HG03097 (cell line): ENCODE measurements around the gene RIOK1.
"Not testable (repeated sequence)": the region's sequence is repeated elsewhere in the genome, so short reads cannot be mapped to it uniquely, and the experiment has no call there.

ENCODE experiments used
- ATAC-seq: cut with Tn5 transposase; IDR thresholded peaks from one replicate; pipeline ENCODE4 v1.9.1; 2021; ENCODE audit not compliant: unreplicated experiment, low FRiP score

RIOK1 gene

DNA sequence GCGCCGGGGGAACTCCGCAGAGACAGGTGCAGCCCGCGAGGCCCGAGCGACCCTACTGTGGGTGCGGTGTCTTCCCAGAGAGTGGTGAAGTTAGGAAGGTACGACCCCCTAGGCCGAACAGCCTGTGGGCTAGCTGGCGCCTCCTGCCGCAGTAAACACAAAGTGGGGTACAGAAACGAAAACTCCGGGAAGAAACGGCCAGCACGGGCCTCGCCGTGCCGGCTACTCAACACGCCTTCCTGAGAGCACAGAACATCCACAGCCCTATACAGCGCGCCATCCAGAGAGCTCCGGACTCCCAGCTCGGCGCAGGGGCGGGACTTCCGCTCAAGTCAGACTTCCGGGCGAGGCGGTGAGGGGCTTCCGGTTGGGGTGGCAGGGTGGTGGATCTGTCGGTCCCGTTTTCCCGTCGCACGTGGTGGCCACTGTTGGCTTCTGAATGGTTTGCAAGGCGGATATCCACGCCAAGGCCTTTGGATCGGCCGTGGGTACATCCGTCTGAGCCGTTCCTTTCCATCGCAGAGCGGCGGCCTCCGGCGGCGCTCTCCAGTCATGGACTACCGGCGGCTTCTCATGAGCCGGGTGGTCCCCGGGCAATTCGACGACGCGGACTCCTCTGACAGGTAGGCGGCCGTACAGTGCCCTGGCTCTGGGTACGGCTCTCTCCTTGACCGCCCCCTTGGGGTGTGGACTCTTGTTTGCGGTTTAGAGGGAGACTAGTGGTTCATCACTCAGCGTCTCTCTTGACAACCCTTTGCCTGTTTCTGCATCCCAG lies at the start of gene RIOK1, which contains the start of gene CAGE1:
Gene RIOK1, plus strand, starts transcription at position 358 of the 775 bp plus-strand sequence. Its CDS starts 195 bp downstream, at position 553.
Gene CAGE1, minus strand, starts transcription at position 292 of the 775 bp plus-strand sequence. CDS start 2,569 bp downstream, outside the sequence.
- peak; percentile 95 for ATAC-seq

DNA sequence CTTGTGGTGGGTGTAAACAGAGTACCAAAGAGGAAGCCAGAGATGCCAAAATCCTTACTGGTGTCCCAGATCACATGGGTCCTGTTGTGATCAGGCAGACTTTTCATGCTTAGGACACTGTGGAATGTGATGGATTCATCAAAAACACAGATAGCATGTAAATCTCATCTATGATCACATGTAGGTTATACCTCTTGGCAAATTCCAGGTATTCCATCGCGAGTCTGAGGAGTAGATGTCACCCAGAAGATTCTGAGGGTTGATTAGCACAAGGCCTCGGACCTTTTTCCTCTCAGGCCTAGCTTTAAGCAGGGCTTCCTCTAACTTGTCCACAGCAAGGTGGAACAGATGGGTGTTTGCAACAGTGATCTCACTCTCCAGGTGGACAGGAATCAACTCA lies 48.3 kb upstream of the RIOK1 start:
- no peak for ATAC-seq

GRCh38 chr6:7341989-7342742 lies 47.4 kb upstream of the RIOK1 start:
- ATAC-seq, result peak; percentile 73

- no peak for ATAC-seq
These were observed 45.8 kb upstream of the RIOK1 start for GRCh38 chr6:7343546-7344475.

DNA sequence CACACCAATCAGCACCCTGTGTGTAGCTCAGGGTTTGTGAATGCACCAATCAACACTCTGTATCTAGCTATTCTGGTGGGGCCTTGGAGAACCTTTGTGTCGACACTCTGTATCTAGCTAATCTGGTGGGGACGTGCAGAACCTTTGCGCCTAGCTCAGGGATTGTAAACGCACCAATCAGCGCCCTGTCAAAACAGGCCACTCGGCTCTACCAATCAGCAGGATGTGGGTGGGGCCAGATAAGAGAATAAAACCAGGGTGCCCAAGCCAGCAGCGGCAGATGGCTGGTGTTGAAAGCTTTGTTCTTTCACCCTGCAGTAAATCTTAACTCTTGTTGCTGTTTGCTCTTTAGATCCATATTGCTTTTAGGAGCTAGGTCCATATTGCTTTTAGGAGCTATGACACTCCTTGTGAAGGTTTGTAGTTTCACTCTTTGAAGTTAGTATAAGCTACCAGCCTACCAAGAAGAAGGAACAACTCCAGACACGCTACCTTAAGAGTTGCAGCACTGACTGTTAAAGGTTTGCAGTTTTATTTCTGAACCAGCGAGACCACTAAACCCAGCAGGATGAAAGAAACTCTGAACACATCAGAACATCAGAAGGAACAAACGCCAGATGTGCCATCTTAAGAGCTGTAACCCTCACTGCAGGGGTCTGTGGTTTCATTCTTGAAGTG lies 44.7 kb upstream of the RIOK1 start:
- ATAC-seq, result not testable (repeated sequence)

DNA sequence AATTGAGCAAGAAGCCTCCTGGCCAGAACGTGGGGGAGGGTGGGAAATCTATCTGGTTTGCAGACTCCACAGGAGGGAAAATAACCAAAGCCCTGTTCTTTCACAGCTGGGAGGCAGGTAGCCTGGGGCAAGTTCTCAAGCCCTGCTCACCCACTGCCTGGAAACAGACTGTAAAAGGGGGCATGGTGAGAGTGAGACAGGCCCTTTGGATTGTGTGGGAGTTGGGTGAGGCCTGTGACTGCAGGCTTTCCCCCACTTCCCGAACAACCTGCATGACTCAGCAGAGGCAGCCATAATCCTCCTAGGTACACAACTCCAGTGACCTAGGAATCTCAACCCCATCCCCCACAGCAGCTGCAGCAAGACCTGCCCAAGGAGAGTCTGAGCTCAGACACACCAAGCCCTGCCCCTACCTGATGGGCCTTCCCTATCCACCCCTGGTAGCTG lies 42.0 kb upstream of the RIOK1 start:
- ATAC-seq, result not testable (repeated sequence)

GRCh38 chr6:7350591-7350990 lies 39.0 kb upstream of the RIOK1 start:
- ATAC-seq, result not testable (repeated sequence)

DNA sequence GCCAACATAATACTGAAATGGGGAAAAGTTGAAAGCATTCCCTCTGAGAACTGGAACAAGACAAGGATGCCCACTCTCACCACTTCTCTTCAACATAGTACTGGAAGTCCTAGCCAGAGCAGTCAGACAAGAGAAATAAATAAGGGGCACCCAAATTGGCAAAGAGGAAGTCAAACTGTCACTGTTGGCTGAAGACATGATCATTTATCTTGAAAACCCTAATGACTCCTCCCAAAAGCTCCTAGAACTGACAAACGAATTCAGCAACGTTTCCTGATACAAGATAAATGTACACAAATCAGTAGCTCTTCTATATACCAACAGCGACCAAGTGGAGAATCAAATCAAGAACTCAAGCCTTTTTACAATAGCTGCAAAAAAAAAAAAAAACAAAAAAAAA lies 37.7 kb upstream of the RIOK1 start:
- not testable (repeated sequence) for ATAC-seq

GRCh38 chr6:7367408-7367807 lies 22.2 kb upstream of the RIOK1 start:
- no peak for ATAC-seq

- ATAC-seq, result no peak
These were observed 15.9 kb upstream of the RIOK1 start for GRCh38 chr6:7373739-7374138.

DNA sequence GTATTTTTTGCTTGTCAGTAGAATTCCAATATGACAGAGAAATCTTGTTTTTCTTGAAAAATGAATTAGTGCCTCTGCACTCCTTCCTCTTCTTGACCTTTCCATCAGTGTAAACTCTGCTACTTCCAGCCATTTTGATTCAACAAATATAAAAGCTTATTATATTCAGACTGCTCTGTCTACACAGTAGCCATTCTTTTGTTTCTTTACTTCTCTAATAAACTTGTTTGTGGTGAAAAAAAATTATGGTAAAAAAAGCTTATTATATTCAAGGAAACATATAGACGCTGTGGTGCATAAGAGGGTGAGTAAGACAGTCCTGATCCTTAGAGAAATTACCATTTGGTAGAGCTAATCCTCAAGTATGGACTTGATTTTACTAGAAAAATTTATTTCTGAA lies 11.6 kb upstream of the RIOK1 start:
- ATAC-seq, result no peak

- ATAC-seq, result no peak
These were observed 10.9 kb upstream of the RIOK1 start for GRCh38 chr6:7378740-7379139.

DNA sequence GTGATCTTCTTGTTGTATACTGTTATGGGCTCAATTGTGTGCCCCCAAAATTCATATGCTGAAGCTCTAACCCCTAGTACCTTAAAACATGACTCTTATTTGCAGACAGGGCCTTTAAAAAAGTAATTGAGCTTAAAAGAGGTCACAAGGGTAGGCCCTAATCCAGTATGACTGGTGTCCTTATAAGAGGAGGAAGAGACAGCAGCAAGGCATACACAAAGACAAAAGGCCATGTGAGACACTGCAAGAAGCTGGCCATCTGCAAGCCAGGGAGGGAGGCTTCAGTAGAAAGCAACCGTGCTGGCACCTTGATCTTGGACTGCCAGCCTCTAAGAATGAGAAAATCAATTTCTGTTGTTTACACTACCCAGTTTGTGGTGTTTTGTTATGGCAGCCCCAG lies 8.5 kb upstream of the RIOK1 start:
- ATAC-seq, result no peak

DNA sequence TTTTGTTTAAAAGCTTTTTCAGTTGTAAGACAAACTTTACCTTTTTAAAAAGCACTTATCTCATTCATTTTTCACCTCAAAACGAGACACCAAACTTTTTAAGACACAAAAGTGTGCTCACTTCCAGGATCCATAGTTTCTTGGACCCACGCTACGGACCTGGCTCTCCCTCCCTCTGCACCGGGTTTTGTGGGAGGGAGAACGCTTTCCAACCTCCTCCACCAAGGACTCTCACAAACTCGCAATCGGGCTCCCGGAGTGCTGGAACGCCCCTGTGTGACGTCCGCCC lies 502 bp upstream of the RIOK1 start:
- ATAC-seq, result no peak

GRCh38 chr6:7390226-7390878 lies 744 bp downstream of the RIOK1 start:
- ATAC-seq, result peak; percentile 4

DNA sequence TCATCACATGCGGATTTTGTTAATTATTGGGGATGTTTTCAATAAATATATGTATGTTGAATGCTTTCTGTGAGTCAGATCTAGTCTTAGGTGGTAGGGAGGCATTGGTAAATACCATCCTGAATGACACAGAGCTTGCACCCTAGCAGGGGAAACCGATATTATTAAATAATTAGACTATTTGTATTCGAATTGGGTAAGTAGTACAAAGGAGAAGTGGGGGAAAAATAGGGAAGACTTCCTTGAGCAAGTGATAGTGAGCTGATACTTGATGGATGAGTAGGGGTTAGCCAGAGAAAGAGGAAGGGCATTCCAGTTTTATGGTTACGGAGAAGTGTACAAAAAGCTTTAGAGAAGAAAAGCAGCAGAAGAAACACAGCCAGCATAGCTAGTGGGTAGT lies 1.5 kb downstream of the RIOK1 start:
- ATAC-seq, result no peak

GRCh38 chr6:7392402-7392801 lies 2.8 kb downstream of the RIOK1 start:
- no peak for ATAC-seq

GRCh38 chr6:7401075-7401474 lies 11.5 kb downstream of the RIOK1 start:
- no peak for ATAC-seq

GRCh38 chr6:7402716-7403115 lies 13.1 kb downstream of the RIOK1 start:
- no peak for ATAC-seq

DNA sequence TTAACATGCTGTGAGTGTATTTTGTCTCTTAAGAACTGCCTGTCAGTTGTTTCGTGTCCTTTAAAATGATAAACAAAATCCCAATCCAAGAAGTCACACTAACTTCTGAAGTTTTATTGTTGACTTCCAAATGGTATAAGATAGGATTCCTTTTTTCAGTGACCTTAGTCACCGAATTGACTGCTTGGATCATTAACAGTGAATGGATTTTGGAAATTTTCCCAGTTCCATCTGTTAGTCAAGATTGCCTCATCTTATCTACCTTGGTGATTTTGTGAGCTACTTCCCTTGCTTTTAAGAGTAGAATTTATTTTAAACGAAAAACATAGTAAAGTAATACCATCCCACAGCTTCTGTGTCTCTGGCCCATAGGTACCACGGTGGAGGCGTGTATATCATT lies 14.9 kb downstream of the RIOK1 start:
- no peak for ATAC-seq
